Measurements from ENCODE around the gene PACRG. TPM values are rescaled to one million over a fixed set of nuclear protein-coding genes. Genes with fewer than 3 reads are reported as not detected.
A peak's percentile ranks its signal among the peaks of the same experiment; 100 is the strongest.

The PACRG gene
- total and polyA plus RNA-seq, 2 experiments from 2014 or later: not detected

DNA sequence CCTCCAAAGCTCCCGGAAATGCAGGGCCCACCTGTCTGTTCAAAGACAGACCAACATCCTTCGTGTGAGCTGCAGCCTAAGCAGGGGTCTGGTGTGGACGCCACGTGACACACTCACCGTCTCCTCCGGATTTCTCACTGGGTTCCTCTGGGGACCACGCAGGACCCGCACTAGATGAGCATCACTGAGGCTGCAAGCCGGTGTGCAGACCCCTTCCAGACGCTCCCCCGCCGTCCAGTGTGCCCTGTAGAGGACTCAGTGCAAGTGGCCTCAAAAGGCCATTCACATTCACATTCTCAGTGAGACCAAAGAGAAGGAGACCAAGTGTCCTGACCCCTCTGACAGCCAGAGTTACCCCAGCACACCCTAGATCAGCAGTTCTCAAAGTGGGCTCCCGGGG lies 595.5 kb downstream of the PACRG start:
- Histone ChIP-seq H3K9me3 (ENCODE audit: low read depth) (no peaks in the 10 kb centered on the region), H3F3A (ENCODE audit: insufficient read depth) (0 out of 2 replicates have a peak, but pooled peaks cover 4% of the 10 kb centered on the region), H3K36me3 (ENCODE audit: low read depth) (no peaks in the 10 kb centered on the region), H3K79me2 (ENCODE audit: insufficient read depth) (no peaks in the 10 kb centered on the region), H3K4me1 (ENCODE audit: insufficient read depth) (peaks cover 12% of the 10 kb centered on the region), H4K20me1 (ENCODE audit: insufficient read depth) (no peaks in the 10 kb centered on the region), H2AFZ (no peak overlapping the region), H3K4me2 (ENCODE audit: unreplicated experiment) (no peak overlapping the region), H3K27ac (no peak overlapping the region), H3K4me3 (no peak overlapping the region), H3K27me3 (replicated peaks; ENCODE audit: insufficient read depth) (no peaks in the 10 kb centered on the region), H3K9me2 (ENCODE audit: insufficient read depth) (no peaks in the 10 kb centered on the region), H3K9ac (no peak overlapping the region)
- in situ Hi-C loops (cut with MboI): no loop called here
- WGBS, 2 experiments (ENCODE audit: low coverage in 1 of 2, low lambda C conversion rate in 2 of 2, missing lambda C conversion rate in 2 of 2): 90 to 93% methylated on average over 12 to 13 of the region's 13 CpGs
- no peak for TF ChIP-seq EZH2 (IDR thresholded peaks at IDR 0.05; ENCODE audit: insufficient read depth, poor library complexity, severe bottlenecking)
- no peak for TF ChIP-seq EZH2phosphoT487 (IDR thresholded peaks at IDR 0.05; ENCODE audit: insufficient read depth, low read depth)
- DNase-seq: no peak

DNA sequence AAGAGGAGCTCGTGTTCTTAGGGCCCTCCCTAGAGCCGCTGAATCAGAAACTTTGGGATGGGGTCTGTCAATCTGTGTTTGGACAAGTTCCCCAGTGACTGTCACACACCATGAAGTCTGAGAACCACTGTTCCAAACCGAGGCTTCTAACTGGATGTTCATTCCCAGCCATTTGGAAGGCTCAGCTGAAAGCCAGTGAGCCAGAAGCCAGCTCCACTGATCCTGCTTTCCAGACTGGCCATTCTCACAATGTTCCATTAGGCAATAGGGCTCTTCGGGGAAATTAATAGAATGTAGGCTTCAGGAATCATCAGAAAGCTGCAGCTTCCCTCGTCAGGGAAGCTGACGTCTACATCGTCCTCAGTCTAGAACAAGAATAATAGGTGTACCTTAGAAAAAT lies 595.9 kb downstream of the PACRG start:
- H3K9ac ChIP-seq: no peak overlapping the region
- no peak overlapping the region for H3K4me2 ChIP-seq (ENCODE audit: unreplicated experiment)
- H3K9me2 ChIP-seq (ENCODE audit: insufficient read depth): no peaks in the 10 kb centered on the region
- no peaks in the 10 kb centered on the region for H3K79me2 ChIP-seq (ENCODE audit: insufficient read depth)
- in situ Hi-C loops (cut with MboI): no loop called here
- H3K27me3 ChIP-seq (replicated peaks; ENCODE audit: insufficient read depth): no peaks in the 10 kb centered on the region
- H3F3A ChIP-seq (ENCODE audit: insufficient read depth): 0 out of 2 replicates have a peak, but pooled peaks cover 4% of the 10 kb centered on the region
- no peak overlapping the region for H2AFZ ChIP-seq
- no peaks in the 10 kb centered on the region for H3K9me3 ChIP-seq (ENCODE audit: low read depth)
- DNase-seq: no peak
- no peak overlapping the region for H3K4me3 ChIP-seq
- no peaks in the 10 kb centered on the region for H3K36me3 ChIP-seq (ENCODE audit: low read depth)
- no peaks in the 10 kb centered on the region for H4K20me1 ChIP-seq (ENCODE audit: insufficient read depth)
- 49 to 50% methylated on average over 7 of the region's 7 CpGs for WGBS, 2 experiments (ENCODE audit: low coverage in 1 of 2, low lambda C conversion rate in 2 of 2, missing lambda C conversion rate in 2 of 2)
- no peak for TF ChIP-seq EZH2phosphoT487 (IDR thresholded peaks at IDR 0.05; ENCODE audit: insufficient read depth, low read depth)
- no peak for TF ChIP-seq EZH2 (IDR thresholded peaks at IDR 0.05; ENCODE audit: insufficient read depth, poor library complexity, severe bottlenecking)
- peaks cover 12% of the 10 kb centered on the region for H3K4me1 ChIP-seq (ENCODE audit: insufficient read depth)
- no peak overlapping the region for H3K27ac ChIP-seq

DNA sequence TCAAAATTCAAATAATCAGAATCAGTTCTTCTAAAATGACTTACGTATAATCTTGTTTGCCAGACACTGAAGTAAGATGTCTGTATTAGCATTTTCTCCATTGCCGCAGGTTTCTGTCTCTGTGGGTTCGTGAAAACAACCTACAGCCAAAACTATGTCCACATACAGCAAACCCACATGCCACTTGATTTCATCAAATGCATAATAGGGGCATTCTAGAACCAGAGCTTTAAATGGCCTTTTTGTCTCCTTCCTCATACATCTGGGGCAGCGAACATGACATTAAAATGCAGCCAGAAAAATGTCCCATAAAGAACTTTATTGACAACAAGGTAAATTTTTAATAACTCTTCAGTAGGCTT lies 596.5 kb downstream of the PACRG start:
- H3K9ac ChIP-seq: no peak overlapping the region
- H3K79me2 ChIP-seq (ENCODE audit: insufficient read depth): no peaks in the 10 kb centered on the region
- no peaks in the 10 kb centered on the region for H3K9me3 ChIP-seq (ENCODE audit: low read depth)
- H3K9me2 ChIP-seq (ENCODE audit: insufficient read depth): no peaks in the 10 kb centered on the region
- no peak overlapping the region for H3K4me3 ChIP-seq
- peaks cover 12% of the 10 kb centered on the region for H3K4me1 ChIP-seq (ENCODE audit: insufficient read depth)
- H3K27ac ChIP-seq: no peak overlapping the region
- 82 to 86% methylated on average over 4 of the region's 4 CpGs for WGBS, 2 experiments (ENCODE audit: low coverage in 1 of 2, low lambda C conversion rate in 2 of 2, missing lambda C conversion rate in 2 of 2)
- in situ Hi-C loops (cut with MboI): no loop called here
- 0 out of 2 replicates have a peak, but pooled peaks cover 4% of the 10 kb centered on the region for H3F3A ChIP-seq (ENCODE audit: insufficient read depth)
- H3K4me2 ChIP-seq (ENCODE audit: unreplicated experiment): peak overlapping the region; percentile 32
- TF ChIP-seq EZH2 (IDR thresholded peaks at IDR 0.05; ENCODE audit: insufficient read depth, poor library complexity, severe bottlenecking): no peak
- no peak for DNase-seq
- H3K36me3 ChIP-seq (ENCODE audit: low read depth): no peaks in the 10 kb centered on the region
- peak overlapping the region; percentile 84 for H2AFZ ChIP-seq
- H4K20me1 ChIP-seq (ENCODE audit: insufficient read depth): no peaks in the 10 kb centered on the region
- H3K27me3 ChIP-seq (replicated peaks; ENCODE audit: insufficient read depth): no peaks in the 10 kb centered on the region

DNA sequence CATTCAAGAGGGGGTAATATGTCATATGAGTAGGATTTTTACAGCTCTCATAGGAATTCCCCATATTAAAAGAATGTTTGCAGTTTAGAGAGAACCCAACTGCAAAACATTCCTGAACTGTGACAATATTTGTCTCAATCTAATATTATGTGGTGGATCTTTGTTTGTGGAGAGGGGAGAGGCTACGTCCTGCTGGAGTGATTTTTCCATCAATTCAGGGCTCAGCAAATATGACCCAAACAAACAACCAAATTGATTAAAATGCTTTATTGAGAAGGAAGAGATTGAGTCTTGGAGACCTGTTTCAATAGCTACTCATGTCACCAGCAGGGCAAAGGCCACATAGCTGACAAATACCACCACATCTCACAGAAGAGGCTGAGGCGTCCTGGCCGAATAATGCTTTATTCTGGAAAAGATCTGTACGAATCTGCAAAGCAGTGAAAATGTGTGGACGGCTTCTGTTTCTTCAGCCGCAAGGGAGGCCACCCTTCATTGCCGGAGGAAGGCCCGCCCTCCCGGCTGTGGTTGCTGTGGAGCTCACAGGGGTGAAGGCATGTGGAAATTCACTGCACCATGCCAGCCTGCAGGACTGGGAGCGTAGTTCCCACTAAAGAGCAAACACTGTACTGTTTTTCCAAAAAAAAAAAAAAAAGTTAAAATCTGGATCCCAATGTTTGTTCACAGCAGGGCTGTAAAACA lies 597.1 kb downstream of the PACRG start:
- Histone ChIP-seq H3F3A (ENCODE audit: insufficient read depth) (0 out of 2 replicates have a peak, but pooled peaks cover 4% of the 10 kb centered on the region), H2AFZ (peak overlapping the region; percentile 84), H3K4me1 (ENCODE audit: insufficient read depth) (peaks cover 12% of the 10 kb centered on the region), H3K9me2 (ENCODE audit: insufficient read depth) (no peaks in the 10 kb centered on the region), H4K20me1 (ENCODE audit: insufficient read depth) (no peaks in the 10 kb centered on the region), H3K36me3 (ENCODE audit: low read depth) (no peaks in the 10 kb centered on the region), H3K4me2 (ENCODE audit: unreplicated experiment) (peak overlapping the region; percentile 32), H3K9me3 (ENCODE audit: low read depth) (no peaks in the 10 kb centered on the region), H3K27me3 (replicated peaks; ENCODE audit: insufficient read depth) (no peaks in the 10 kb centered on the region), H3K79me2 (ENCODE audit: insufficient read depth) (no peaks in the 10 kb centered on the region), H3K9ac (no peak overlapping the region), H3K27ac (0 out of 2 replicates have a peak overlapping the region, but pooled peaks have one; percentile 9), H3K4me3 (peak overlapping the region; percentile 48; the same call in 1 of the 2 replicates)
- 14% methylated on average over 10 of the region's 10 CpGs for WGBS, 2 experiments (ENCODE audit: low coverage in 1 of 2, low lambda C conversion rate in 2 of 2, missing lambda C conversion rate in 2 of 2)
- in situ Hi-C loops (cut with MboI): no loop called here
- TF ChIP-seq EZH2phosphoT487 (IDR thresholded peaks at IDR 0.05; ENCODE audit: insufficient read depth, low read depth) (no peak), EZH2 (IDR thresholded peaks at IDR 0.05; ENCODE audit: insufficient read depth, poor library complexity, severe bottlenecking) (no peak)
- DNase-seq: peak; percentile 67
